Measurements from ENCODE around the gene CPN1.
A peak's percentile ranks its signal among the peaks of the same experiment; 100 is the strongest.

The CPN1 gene

DNA sequence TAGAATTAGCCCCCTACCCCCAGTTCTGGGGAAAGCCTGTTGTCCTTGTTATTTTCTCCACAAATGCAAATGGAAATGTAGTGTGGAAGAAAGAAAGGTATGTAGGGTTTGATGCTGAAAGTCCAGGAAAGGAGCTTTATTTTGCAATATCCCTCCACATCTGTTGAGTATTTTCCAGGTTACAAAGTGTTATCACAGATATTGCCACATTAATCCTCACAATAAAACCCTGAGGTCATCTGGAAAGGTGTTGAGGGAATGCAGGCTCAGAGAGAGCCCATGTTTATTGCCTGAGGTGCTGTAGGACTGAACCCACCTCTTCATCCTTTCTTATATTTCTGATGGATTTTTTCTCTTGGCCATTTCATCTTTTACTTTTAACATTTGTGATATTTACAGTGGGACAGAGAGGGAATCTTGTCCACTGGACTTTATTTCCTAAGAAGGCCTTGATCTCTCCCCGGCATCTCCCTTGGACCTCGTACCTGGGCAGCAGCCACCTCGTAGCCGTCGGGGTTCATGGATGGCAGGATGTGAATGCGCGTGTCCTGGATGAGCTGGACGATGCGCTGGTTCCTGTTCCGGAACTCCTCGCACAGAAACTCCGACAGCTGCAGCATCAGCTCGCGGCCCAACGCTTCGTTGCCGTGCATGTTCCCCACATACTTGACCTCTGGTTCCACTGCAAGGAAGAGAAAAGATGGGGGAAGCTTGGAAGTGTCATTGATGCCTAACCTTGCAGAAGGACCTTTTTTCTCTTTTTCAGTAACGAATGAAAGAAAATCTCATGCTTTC, 6.0 kb downstream of the CPN1 start:
- DNase-seq = no peak

DNA sequence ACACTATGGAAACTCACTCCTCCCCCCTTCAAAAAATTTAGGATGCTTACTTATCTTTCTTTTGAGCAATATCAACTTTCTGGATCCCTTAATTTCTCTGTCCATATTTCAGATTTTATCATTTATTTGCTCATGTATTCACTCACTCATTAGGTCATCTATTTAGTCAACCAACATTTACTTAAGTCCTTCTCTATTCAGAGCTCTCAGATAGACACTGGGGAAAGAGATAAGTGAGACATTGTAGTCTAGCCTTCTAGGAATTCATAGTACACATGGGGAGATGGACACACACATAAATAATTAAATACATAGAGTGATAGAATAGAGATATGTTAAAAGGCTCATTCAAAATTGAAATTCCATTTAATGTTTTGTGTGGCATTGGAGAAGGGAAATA, 9.2 kb downstream of the CPN1 start:
- no peak for DNase-seq

DNA sequence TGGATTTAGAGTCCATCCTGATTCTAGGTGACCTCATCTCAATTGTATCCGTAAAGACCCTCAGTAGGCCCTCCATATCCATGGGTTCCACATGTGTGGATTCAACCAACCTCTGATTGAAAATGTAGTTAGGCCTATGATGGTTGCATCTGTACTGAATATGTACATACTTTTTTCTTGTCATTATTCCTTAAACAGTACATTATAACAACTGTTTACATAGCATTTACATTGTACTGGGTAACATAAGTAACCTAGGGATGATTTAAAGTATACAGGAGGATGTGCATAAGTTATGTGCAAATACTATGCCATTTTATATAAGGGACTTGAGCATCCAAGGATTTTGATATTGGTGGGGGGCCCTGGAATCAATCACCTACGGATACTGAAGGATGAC, 10.1 kb downstream of the CPN1 start:
- no peak for DNase-seq

- DNase-seq = no peak
Observed at GRCh38 chr10:100067466-100067865, 14.2 kb downstream of the CPN1 start.

DNA sequence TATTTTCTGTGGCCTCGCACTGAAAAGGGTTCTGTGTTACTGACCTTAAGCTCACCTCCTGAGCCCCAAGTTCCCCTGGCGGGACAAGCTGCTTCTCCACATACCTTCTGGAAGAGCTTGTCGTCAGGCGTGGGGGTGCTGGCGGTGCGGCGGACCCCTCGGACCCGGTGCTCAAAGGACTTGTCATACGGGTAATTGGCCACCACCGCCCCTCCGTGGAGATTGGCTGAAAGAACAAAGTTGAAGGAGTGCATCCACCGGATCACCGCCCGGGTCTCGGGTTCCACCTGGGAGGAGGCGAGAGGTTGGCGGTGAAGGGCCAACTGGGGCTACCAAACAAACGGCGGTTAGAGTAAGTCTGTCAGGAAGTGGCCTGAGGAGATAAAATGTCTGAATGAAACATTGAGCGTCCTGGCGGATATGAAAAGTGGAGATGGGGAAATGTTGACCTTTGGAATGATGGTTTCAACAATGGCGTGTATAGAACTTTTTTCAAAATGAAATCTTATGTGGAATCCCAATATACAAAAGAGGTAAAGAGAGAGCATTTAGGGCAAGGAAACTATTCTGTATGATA, 16.5 kb downstream of the CPN1 start:
- no peak for DNase-seq

GRCh38 chr10:100061401-100061800, 20.3 kb downstream of the CPN1 start:
- no peak for DNase-seq

- no peak for DNase-seq
Observed at GRCh38 chr10:100057948-100058347, 23.7 kb downstream of the CPN1 start.

DNA sequence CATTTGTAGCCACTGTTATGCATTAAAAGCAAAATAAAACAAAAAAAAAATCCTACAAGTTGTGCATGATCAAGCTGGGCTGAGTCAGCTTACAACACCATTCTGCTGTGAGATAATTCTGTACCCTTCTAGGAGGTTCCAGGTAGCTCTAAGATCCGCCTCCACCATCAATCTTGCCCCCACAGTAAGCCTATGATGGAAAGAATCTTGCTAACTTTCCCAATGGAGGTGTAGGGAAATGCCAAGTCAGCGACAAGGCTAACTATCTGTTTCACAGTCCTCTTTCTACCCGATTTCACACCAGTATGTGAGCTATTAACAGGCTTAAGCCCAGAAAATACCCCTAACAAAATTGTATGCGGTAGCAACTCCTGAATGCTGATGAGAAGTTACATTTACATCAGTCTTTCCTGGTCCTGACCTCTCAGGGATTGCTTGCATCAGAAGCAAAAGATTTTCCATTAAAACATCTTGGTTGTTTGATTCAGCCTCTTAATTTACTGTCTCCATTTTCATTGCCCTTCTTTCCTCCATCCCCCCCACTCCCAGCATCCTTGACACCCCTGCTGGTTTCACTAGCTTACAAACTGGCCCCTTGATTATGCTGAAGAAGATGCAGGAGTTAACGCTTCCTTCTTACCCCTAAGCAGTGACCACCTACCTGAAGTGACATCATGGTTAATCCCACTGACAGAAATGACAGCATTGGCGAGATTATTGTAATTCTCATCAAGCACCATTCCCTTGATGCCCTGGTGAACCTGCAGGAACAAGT, 27.8 kb downstream of the CPN1 start:
- DNase-seq = no peak

- DNase-seq = peak; percentile 19
Observed at GRCh38 chr10:100046021-100046486, 35.6 kb downstream of the CPN1 start.

GRCh38 chr10:100045592-100045991, 36.1 kb downstream of the CPN1 start:
- DNase-seq = no peak

DNA sequence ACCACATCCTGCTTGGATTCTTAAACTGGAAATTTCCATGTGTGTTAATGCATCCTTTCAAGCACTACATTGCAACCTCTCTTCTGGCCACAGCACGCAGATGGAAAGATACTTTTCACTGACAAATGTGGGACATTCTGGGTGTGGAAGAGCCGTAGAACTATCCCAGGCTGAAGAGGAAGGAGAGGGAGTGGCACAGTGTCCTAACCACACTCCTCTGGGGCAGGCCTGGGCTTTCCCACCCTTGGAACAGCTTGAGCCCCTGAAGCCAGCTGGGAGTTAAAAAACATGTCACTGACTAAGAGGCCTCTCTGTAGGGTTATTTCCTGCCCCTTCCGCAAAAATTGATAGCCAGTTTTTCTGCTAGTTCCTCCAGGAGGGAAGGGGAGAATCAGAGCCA, 37.9 kb downstream of the CPN1 start:
- no peak for DNase-seq

DNA sequence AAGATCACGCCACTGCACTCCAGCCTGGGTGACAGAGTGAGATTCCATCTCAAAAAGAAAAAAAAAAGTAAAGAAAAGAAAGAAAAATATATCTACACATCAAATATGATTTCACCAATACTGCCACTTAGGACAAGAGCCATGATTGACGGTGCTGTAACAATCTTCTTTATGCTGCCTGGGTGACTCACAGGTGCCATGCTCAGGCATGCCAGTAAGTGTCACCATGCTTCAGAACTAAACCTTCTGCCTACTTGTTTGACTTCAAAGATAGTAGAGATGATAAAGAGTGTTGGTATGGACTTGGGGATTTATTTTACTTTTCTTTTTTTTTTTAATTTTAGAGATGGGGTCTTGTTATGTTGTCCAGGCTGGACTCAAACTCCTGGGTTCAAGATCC, 38.3 kb downstream of the CPN1 start:
- no peak for DNase-seq

DNA sequence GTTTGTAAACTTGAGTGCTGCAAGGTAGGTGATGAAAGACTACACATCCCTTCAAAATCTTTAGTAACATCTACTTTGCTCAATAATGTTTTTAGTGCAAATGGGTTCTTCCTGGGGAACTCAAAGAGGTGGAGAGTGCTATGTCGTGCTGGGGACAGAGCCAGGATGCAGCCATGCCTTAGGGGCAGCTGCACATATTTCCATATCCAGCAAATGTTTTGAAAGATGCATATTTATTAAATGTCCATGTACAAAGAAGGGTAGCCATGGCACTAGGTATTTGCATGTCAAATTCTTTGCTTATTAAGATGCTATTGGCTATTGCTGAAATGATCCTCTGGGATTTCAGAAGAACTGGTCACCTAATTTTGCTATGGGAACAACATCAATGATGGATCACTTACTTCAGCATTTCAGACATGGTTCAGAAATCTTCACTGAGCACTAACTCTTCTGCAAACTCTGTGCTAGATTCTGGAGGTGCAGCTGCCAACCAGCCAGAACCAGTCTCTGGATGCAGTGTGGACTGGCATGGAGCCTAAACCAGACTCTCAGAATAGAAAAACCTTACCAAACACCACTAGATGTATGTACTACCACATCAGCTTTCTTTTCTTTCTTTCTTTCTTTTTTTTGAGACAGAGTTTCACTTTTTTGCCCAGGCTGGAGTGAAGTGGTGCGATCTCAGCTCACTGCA, 40.2 kb downstream of the CPN1 start:
- peak; percentile 67 for DNase-seq

GRCh38 chr10:100038561-100039071, 43.1 kb downstream of the CPN1 start:
- DNase-seq = no peak

DNA sequence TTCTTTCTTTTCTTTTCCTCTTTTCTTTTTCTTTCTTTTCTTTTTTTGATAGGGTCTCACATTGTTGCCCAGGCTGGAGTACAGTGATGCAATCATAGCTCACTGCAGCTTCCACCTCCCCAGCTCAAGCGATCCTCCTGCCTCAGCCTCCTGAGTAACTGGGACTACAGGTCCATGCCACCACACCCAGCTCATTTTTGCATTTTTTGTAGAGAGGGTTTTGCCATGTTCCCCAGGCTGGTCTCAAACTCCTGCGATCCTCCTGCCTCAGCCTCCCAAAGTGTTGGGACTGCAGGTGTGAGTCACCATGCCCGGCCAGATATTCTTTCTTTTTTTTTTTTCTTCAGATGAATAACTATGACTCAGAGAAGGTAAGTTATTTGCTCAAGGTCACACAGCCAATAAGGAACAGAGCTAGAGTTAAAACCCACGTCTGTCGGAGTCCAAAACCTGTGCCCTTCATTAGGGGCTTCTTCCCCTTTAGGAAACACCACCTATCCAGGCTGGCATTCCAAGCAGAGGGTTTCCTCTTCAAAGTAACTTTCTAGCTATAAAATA, 43.8 kb downstream of the CPN1 start:
- DNase-seq = no peak

DNA sequence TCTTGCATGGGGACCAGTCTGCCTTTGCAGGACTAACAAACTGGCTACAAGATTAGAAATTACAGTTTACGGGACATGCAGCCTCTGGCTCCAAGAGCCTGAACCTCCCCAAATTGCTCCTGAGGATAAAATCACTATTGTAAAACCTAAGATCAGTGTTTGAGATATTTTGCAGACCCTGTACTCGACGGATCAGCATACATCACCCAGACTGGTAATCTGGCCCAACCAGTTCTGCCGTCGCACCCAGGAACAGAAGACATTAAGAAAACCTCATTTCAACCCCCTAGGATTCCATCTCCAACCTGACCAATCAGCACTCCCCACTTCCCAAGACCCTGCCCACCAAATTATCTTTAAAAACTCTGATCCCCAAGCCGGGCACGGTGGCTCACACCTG, 44.8 kb downstream of the CPN1 start:
- DNase-seq = no peak

DNA sequence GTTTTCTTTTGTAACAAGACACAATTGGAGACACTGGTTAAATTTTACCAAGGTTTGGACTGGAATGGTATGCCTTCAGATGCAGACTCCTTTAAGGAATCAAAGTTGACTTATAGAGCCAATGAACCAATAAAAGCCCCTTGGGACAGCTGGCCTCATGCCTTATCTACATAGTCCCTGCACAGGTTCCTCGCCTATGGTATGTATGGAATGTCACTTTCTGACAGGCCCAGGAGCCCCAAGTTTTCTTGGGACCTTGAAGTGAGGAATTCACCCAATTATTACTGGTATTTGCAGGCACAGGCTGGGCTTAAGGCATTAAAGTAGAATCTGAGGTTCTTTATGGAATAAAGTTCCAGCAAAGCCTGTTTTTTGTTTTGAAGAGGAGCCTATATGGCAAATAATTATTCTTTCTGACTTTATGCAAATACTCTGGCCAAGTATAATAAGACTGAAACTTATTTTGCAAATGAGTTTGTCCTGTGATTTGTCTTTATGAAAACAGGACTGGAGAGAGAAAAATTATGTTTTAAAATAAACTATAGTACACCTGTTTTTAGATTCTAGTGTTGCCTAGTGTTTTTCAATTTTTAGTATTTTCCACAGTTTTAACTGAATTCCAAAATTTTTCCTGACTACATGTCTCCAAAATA, 47.8 kb downstream of the CPN1 start:
- DNase-seq = no peak

GRCh38 chr10:100027416-100027815, 54.3 kb downstream of the CPN1 start:
- no peak for DNase-seq

GRCh38 chr10:100025576-100025975, 56.1 kb downstream of the CPN1 start:
- DNase-seq = no peak

- DNase-seq = no peak
Observed at GRCh38 chr10:100024748-100025147, 56.9 kb downstream of the CPN1 start.

DNA sequence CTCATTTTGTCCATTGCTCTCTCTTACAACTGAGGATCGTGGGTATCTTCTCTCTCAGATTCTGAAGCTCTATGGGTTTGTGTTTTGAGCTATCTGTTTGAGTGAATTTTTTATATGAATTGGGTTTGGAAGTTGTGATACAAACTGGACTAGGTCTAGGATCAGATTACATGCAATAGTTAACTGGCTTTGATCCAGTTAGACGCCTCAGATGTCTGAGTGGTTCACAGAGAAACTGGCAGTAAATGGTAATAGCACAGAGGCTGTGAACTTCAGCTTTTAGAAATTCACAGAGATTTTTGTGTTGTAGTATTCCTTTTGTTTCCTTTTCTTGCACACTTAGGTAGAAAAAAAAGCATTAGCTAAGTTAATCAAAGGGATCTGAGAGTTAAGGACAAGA, 59.3 kb downstream of the CPN1 start:
- no peak for DNase-seq

DNA sequence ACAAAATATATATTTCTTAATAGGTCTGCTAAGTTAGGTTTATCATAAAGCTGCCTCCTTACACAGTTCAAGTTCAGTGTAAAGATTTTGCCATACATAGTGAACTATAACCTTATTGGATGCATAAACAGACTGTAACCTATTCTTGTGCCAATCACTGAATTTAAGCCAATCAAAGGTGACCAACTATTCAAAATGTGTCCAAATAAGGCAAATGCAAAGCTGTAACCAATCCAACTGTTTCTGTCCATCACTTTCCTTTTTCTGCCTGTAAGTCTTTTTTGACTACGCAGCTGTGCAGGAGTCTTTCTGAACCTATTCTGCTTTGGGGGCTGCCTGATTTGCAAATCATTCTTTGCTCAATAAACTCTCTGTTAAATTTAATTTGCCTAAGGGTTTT, 60.3 kb downstream of the CPN1 start:
- peak; percentile 16 for DNase-seq

Data from NCI-H1048 (cell line).